DOHH2 (cell line): ENCODE results near the gene CRIM1.

Experiments
- CTCF ChIP-seq: fragments of 200-600 bp; sonication (generic); IDR thresholded peaks from one replicate; pipeline ENCODE4 v1.5.1; 2014; ENCODE audit warnings: antibody characterized with exemption, mild to moderate bottlenecking, low read depth, low read length; ENCODE audit not compliant: poor library complexity, severe bottlenecking
- EZH2phosphoT487 ChIP-seq: fragments of 200-600 bp; sonication (generic); IDR thresholded peaks from 2 replicates; pipeline ENCODE4 v1.6.1; 2017; ENCODE audit warnings: borderline replicate concordance, mild to moderate bottlenecking, antibody characterized with exemption, low read length, moderate library complexity, mixed read lengths

GRCh38 chr2:36536776-36537175, 181.2 kb downstream of the CRIM1 start:
- TF ChIP-seq CTCF: no peak
- no peak for TF ChIP-seq EZH2phosphoT487
